Vagina (tissue), 2 donors: Measurements from ENCODE around the gene MEF2C. TPM values are rescaled to one million over a fixed set of nuclear protein-coding genes. Genes with fewer than 3 reads are reported as not detected.

Experiments
- DNase-seq, 2 donors: peaks; one replicate each; pipeline ENCODE4 v3.0.0-alpha.2; 2017; ENCODE audit errors: extremely low spot score in 2 of 2
- H3K27ac ChIP-seq: fragments of 200-600 bp; sonication (generic); one replicate; pipeline ENCODE4 v1.5.1; 2019
- H3K27me3 ChIP-seq: fragments of 200-600 bp; sonication (generic); one replicate; pipeline ENCODE4 v1.5.1; 2019
- H3K36me3 ChIP-seq, 2 donors: fragments of 200-600 bp; sonication (generic); one replicate each; pipeline ENCODE4 v1.5.1; 2017 to 2019
- H3K4me1 ChIP-seq: fragments of 200-600 bp; sonication (generic); one replicate; pipeline ENCODE4 v1.5.1; 2019
- H3K4me3 ChIP-seq, 2 donors: fragments of 200-600 bp; sonication (generic); 1 replicate in 1 of 2; 2 replicates in 1 of 2; pipeline ENCODE4 v1.5.1; 2016 to 2019
- H3K9me3 ChIP-seq: fragments of 200-600 bp; sonication (generic); one replicate; pipeline ENCODE4 v1.5.1; 2019
- POLR2A ChIP-seq, 2 donors: fragments of 450-650 bp; IDR thresholded peaks; one replicate each; pipeline ENCODE4 v1.6.1; 2017; ENCODE audit warnings: antibody characterized with exemption in 2 of 2, mild to moderate bottlenecking in 2 of 2, moderate library complexity in 2 of 2
- POLR2AphosphoS5 ChIP-seq, 2 donors: sonication (generic); formaldehyde crosslinking; IDR thresholded peaks; one replicate each; pipeline ENCODE4 v1.9.0; 2017; ENCODE audit warnings: antibody characterized with exemption in 2 of 2, mild to moderate bottlenecking in 2 of 2, low read depth in 1 of 2; ENCODE audit not compliant: insufficient read depth in 1 of 2
- intact Hi-C: fragments of 100-400 bp; cut with DNase I; formaldehyde crosslinking; loops from one replicate; pipeline ENCODE4 v1.15.1; 2023
- total RNA-seq: library from RNA; depleted of rRNA; stranded (reverse); fragments of >200 nt; gene quantifications from one replicate; pipeline ENCODE4 v1.2.3, GENCODE V29; 2016
- TF ChIP-seq, protein P1 (sequence below), 3 experiments: fragments of 450-650 bp in 2 of 3; fragments of 200-600 bp in 1 of 3; sonication (generic) in 1 of 3; IDR thresholded peaks; one replicate each; pipeline ENCODE4 v1.5.1; 2017 to 2019; ENCODE audit warnings: antibody characterized with exemption in 3 of 3, mild to moderate bottlenecking in 2 of 3, moderate library complexity in 2 of 3

The MEF2C gene
- total RNA-seq, 1 donor from 2014 or later = 22.3 TPM

DNA sequence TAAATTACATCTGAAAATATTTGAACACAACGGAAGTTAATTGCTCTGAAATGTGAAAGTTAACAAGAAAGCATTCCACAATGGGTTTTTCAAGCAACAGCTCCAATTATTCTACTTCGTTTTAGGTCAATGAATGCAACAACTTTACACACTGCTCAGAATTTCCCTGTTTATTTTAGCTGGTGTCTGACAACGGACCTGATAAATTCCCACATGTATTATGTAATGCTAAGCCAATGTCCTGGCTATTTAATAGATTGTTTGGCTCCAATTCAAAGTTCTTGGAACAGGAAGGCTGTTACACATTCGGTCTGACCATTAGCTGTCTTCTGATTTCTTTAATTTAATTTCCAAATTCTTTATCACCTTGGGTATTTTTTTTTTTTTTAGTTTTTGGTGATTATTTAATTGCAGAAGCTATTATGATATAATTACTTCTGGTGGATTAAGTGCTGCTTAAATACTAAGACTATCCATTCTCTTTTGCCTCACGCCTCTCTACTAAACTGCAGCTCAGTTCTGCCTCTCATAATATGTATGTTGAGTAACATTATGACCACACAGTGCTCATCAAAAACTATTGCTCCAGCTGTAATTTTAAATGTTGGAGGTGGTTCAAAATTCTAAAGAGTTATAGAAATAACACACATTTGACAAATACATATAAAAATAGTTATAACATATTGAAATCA, 57.9 kb downstream of the MEF2C start:
- H3K27ac ChIP-seq = peak overlapping the region; percentile 60
- H3K4me1 ChIP-seq = no peaks in the 10 kb centered on the region
- H3K9me3 ChIP-seq = no peaks in the 10 kb centered on the region
- no peak overlapping the region for H3K4me3 ChIP-seq
- intact Hi-C loops = loop anchor here (5.0 kb wide), 1 partner anchor 57 kb away; the partner anchor contains the start of gene MEF2C
- H3K36me3 ChIP-seq = no peaks in the 10 kb centered on the region
- no peak for TF ChIP-seq POLR2A (IDR thresholded peaks at IDR 0.05)
- TF ChIP-seq, protein P1, sequence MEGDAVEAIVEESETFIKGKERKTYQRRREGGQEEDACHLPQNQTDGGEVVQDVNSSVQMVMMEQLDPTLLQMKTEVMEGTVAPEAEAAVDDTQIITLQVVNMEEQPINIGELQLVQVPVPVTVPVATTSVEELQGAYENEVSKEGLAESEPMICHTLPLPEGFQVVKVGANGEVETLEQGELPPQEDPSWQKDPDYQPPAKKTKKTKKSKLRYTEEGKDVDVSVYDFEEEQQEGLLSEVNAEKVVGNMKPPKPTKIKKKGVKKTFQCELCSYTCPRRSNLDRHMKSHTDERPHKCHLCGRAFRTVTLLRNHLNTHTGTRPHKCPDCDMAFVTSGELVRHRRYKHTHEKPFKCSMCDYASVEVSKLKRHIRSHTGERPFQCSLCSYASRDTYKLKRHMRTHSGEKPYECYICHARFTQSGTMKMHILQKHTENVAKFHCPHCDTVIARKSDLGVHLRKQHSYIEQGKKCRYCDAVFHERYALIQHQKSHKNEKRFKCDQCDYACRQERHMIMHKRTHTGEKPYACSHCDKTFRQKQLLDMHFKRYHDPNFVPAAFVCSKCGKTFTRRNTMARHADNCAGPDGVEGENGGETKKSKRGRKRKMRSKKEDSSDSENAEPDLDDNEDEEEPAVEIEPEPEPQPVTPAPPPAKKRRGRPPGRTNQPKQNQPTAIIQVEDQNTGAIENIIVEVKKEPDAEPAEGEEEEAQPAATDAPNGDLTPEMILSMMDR (IDR thresholded peaks at IDR 0.05) = no peak
- TF ChIP-seq POLR2AphosphoS5 (IDR thresholded peaks at IDR 0.05; ENCODE audit: insufficient read depth in 1 of 2, low read depth in 1 of 2) = peak in 1 of 2 donors; percentile 52
- no peaks in the 10 kb centered on the region for H3K27me3 ChIP-seq
- no peak for DNase-seq

DNA sequence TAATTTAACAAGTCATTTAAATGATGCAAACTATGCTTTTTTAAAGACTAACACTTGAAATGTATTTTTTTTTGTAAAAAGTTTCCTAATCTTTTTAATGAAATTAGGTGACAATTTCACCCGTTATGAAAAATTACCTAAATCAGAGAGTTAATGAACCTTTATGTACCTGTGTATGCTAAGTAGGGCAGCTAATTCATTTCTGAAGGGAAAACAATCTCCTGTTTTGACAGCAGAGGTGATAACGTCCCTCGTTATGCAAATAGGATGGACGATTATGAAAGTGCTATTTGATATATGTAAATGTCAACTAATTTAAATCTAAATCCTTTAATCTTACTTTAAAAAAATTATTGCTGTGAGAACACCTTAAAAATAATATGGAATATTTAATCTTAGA, 58.8 kb downstream of the MEF2C start:
- Histone ChIP-seq H3K4me1 (no peaks in the 10 kb centered on the region), H3K4me3 (no peak overlapping the region), H3K9me3 (no peaks in the 10 kb centered on the region), H3K27me3 (no peaks in the 10 kb centered on the region), H3K36me3 (no peaks in the 10 kb centered on the region), H3K27ac (peak overlapping the region; percentile 60)
- intact Hi-C loops = no loop called here
- DNase-seq = no peak
- TF ChIP-seq POLR2A (IDR thresholded peaks at IDR 0.05) (no peak), POLR2AphosphoS5 (IDR thresholded peaks at IDR 0.05; ENCODE audit: insufficient read depth in 1 of 2, low read depth in 1 of 2) (no peak)
- TF ChIP-seq, protein P1 (IDR thresholded peaks at IDR 0.05) = no peak

DNA sequence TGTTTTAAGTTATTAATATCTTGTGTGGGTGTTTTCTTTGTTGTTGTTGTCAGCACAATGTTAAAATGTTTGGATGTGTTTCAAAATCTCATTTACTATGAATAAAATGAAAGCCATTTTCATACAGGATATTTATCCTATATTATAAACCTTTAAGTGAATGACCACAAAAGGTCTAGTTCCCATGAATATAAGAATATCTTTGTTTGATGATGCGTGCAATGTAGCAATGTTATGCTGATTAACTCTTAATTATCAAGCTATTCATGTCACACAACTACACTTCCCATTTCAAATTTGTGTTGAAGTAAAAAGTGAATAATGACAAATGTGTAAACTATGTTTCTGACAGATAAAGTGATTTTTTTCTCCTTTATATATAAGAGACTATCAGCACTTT, 59.8 kb downstream of the MEF2C start:
- Histone ChIP-seq H3K4me1 (peaks cover 4% of the 10 kb centered on the region), H3K4me3 (no peak overlapping the region), H3K9me3 (no peaks in the 10 kb centered on the region), H3K27ac (no peak overlapping the region), H3K36me3 (no peaks in the 10 kb centered on the region), H3K27me3 (no peaks in the 10 kb centered on the region)
- intact Hi-C loops = no loop called here
- TF ChIP-seq POLR2A (IDR thresholded peaks at IDR 0.05) (no peak), POLR2AphosphoS5 (IDR thresholded peaks at IDR 0.05; ENCODE audit: insufficient read depth in 1 of 2, low read depth in 1 of 2) (no peak)
- TF ChIP-seq, protein P1 (IDR thresholded peaks at IDR 0.05) = no peak
- no peak for DNase-seq

DNA sequence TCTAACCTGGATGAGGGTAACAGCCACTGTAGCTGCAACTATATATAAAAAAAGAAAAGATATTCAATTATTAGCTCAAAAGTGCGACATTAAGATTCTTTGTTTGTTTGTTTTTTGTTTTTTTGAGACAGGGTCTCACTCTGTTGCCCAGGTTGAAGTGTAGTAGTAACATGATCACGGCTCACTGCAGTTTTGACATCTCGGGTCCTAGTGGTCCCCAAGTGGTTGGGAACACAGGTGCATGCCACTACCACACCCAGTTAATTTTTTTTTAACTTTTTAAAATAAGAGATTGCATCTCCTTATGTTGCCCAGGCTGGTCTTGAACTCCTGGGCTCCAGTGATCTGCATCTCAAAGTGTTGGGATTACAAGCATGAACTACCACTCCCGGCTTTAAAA, 61.8 kb downstream of the MEF2C start:
- TF ChIP-seq POLR2AphosphoS5 (IDR thresholded peaks at IDR 0.05; ENCODE audit: insufficient read depth in 1 of 2, low read depth in 1 of 2) (no peak), POLR2A (IDR thresholded peaks at IDR 0.05) (no peak)
- TF ChIP-seq, protein P1 (IDR thresholded peaks at IDR 0.05) = no peak
- Histone ChIP-seq H3K4me3 (no peak overlapping the region), H3K36me3 (no peaks in the 10 kb centered on the region), H3K27me3 (no peaks in the 10 kb centered on the region), H3K4me1 (peaks cover 4% of the 10 kb centered on the region), H3K27ac (no peak overlapping the region), H3K9me3 (no peaks in the 10 kb centered on the region)
- intact Hi-C loops = no loop called here
- DNase-seq = no peak

DNA sequence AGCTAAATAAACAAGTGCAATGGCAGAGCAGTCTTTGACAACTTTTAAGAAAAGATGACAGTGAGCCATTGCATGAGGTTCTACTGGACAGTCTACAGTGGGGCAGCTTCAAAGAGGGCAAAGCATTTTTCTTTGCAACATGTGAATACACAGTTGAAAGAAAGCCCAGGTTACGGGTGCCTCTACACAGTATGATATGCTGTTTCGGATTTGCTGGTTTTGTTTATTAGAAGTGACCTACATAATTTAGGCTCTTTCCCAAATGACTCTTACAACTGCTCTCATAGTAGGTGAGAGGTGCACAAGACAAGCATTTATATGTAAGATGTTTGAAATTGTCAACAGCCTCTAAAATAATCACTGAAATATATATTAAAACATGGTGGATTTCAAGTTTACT, 62.4 kb downstream of the MEF2C start:
- intact Hi-C loops = no loop called here
- no peak overlapping the region for H3K4me3 ChIP-seq
- TF ChIP-seq, protein P1 (IDR thresholded peaks at IDR 0.05) = no peak
- TF ChIP-seq POLR2A (IDR thresholded peaks at IDR 0.05) (no peak), POLR2AphosphoS5 (IDR thresholded peaks at IDR 0.05; ENCODE audit: insufficient read depth in 1 of 2, low read depth in 1 of 2) (no peak)
- H3K27ac ChIP-seq = no peak overlapping the region
- H3K9me3 ChIP-seq = no peaks in the 10 kb centered on the region
- no peaks in the 10 kb centered on the region for H3K27me3 ChIP-seq
- no peaks in the 10 kb centered on the region for H3K36me3 ChIP-seq
- DNase-seq = no peak
- peaks cover 4% of the 10 kb centered on the region for H3K4me1 ChIP-seq
